ENCODE data around the gene GPR33.

DNA sequence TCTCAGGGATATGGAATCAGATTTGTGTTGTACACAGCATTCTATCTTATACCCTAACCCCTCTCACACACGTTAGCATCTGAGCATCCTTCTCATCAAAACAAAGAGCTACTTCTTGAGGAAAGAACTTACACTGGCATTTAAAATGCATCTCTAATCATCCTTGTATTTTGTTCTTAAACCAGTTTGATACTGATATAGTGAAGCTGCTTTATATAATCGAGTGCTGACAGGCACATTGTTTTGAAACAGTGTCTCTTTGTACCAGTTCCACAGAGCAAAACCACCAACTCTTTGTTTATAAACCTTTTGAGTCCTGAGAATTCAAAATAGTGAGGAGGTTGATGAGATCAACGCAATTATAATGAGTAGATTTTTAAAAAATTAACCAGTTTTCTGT lies 8.8 kb downstream of the GPR33 start:
- TF ChIP-seq EP300 (IDR thresholded peaks at IDR 0.05) (no peak), POLR2AphosphoS5 (IDR thresholded peaks at IDR 0.05) (no peak), POLR2A (IDR thresholded peaks at IDR 0.05) (no peak)
- TF ChIP-seq, protein P1, sequence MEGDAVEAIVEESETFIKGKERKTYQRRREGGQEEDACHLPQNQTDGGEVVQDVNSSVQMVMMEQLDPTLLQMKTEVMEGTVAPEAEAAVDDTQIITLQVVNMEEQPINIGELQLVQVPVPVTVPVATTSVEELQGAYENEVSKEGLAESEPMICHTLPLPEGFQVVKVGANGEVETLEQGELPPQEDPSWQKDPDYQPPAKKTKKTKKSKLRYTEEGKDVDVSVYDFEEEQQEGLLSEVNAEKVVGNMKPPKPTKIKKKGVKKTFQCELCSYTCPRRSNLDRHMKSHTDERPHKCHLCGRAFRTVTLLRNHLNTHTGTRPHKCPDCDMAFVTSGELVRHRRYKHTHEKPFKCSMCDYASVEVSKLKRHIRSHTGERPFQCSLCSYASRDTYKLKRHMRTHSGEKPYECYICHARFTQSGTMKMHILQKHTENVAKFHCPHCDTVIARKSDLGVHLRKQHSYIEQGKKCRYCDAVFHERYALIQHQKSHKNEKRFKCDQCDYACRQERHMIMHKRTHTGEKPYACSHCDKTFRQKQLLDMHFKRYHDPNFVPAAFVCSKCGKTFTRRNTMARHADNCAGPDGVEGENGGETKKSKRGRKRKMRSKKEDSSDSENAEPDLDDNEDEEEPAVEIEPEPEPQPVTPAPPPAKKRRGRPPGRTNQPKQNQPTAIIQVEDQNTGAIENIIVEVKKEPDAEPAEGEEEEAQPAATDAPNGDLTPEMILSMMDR (IDR thresholded peaks at IDR 0.05), result no peak
